CD4-positive, alpha-beta T cell (primary cell): ENCODE data around the gene SNED1. TPM values are rescaled to one million over a fixed set of nuclear protein-coding genes. Genes with fewer than 3 reads are reported as not detected.
A peak's percentile ranks its signal among the peaks of the same experiment; 100 is the strongest.

ENCODE experiments used
- ATAC-seq: fragments of 200-7000 bp; cut with Tn5 transposase; one replicate; pipeline ENCODE4 v1.10.0; 2022; ENCODE audit warnings: mild to moderate bottlenecking; ENCODE audit not compliant: poor library complexity
- CTCF ChIA-PET: fragments of 350-600 bp; sonication (Branson Sonifier 250); formaldehyde crosslinking; loops from one replicate; lab custom pipeline; 2021; ENCODE audit warnings: antibody characterized with exemption, inconsistent platforms; lab: Charles Lee
- POLR2A ChIA-PET: fragments of 350-600 bp; sonication (Branson Sonifier 250); formaldehyde crosslinking; loops from one replicate; lab custom pipeline; 2021; ENCODE audit warnings: antibody characterized with exemption, inconsistent platforms; lab: Charles Lee
- DNase-seq, 14 experiments: peaks; one replicate each; pipeline ENCODE4 v3.0.0-alpha.2; 2013 to 2020; ENCODE audit warnings: mixed read lengths in 2 of 14
- H3K27ac ChIP-seq, 2 donors: one replicate each; pipeline versions ENCODE4 v1.5.1 to v1.7.0; 2013; ENCODE audit warnings: low read length in 2 of 2, low read depth in 1 of 2, mild to moderate bottlenecking in 1 of 2
- H3K27me3 ChIP-seq, 2 experiments: 1 replicate in 1 of 2; 2 replicates in 1 of 2; pipeline versions ENCODE4 v1.6.1 to v1.7.0; 2013; ENCODE audit warnings: low read length in 2 of 2, control low read depth in 1 of 2, mild to moderate bottlenecking in 1 of 2, moderate library complexity in 1 of 2; ENCODE audit not compliant: insufficient read depth in 2 of 2, control insufficient read depth in 1 of 2
- H3K36me3 ChIP-seq: one replicate; pipeline ENCODE4 v1.6.1; 2013; ENCODE audit warnings: low read length, control low read depth; ENCODE audit not compliant: insufficient read depth
- H3K4me1 ChIP-seq: one replicate; pipeline ENCODE4 v1.6.1; 2013; ENCODE audit warnings: low read length, control low read depth; ENCODE audit not compliant: insufficient read depth
- H3K4me3 ChIP-seq: one replicate; pipeline ENCODE4 v1.5.1; 2013; ENCODE audit warnings: mild to moderate bottlenecking, low read length, moderate library complexity
- H3K9me3 ChIP-seq, 2 experiments: 1 replicate in 1 of 2; 2 replicates in 1 of 2; pipeline versions ENCODE4 v1.6.1 to v1.7.0; 2013; ENCODE audit warnings: low read length in 2 of 2, mild to moderate bottlenecking in 2 of 2, control low read depth in 1 of 2, moderate library complexity in 1 of 2; ENCODE audit not compliant: control insufficient read depth in 1 of 2, insufficient read depth in 1 of 2
- H3K27ac Mint-ChIP-seq: one replicate; pipeline ENCODE4 v1.8.0; 2020; ENCODE audit warnings: mixed read lengths
- H3K27me3 Mint-ChIP-seq: one replicate; pipeline ENCODE4 v1.8.0; 2021; ENCODE audit warnings: mixed read lengths
- H3K36me3 Mint-ChIP-seq: one replicate; pipeline ENCODE4 v1.8.0; 2021; ENCODE audit warnings: low read depth, mixed read lengths
- H3K4me1 Mint-ChIP-seq: one replicate; pipeline ENCODE4 v1.8.0; 2021; ENCODE audit warnings: low read depth, mixed read lengths
- H3K4me3 Mint-ChIP-seq: one replicate; pipeline ENCODE4 v1.8.0; 2020; ENCODE audit warnings: mild to moderate bottlenecking, mixed read lengths
- H3K9me3 Mint-ChIP-seq: one replicate; pipeline ENCODE4 v1.8.0; 2020; ENCODE audit warnings: mixed read lengths
- intact Hi-C, 2 experiments: fragments of 100-400 bp; cut with DNase I in 1 of 2; cut with micrococcal nuclease in 1 of 2; formaldehyde crosslinking; loops; one replicate each; pipeline versions ENCODE4 v1.15.1 to v1.9.0; 2023 to 2025; cut with DNase I, micrococcal nuclease
- total RNA-seq, 174 experiments: library from RNA in 2 of 174; stranded (reverse) in 2 of 174; gene quantifications; one replicate each; pipeline ENCODE4 v1.2.3 and lab custom pipeline; 2021 to 2026
- TF ChIP-seq, protein P1 (sequence below): fragments of 200-600 bp; IDR thresholded peaks from one replicate; pipeline ENCODE4 v1.8.0; 2022; ENCODE audit warnings: antibody characterized with exemption, mild to moderate bottlenecking

The SNED1 gene
- total RNA-seq, 2 experiments from 2014 or later = 42.0 to 42.7 TPM

DNA sequence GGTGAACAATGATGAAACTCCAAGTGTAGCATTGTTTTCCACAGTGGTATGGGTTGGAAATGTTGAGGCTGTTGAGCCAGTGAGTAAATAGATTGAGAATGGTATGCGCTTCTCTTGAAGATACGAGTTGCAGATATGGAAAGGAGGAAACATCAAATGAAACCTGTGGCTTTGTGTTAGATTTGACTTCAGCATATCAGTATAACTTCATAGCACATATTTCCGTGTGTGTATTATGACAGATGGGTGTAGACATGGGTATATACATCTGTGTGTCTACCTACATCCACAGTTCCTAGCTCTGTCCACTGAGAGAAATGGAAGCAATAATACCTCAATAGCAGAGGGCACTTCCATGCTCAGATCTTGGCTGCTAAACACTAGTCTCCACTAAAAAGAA lies 8.0 kb downstream of the SNED1 start:
- Mint-ChIP-seq H3K27ac (peak overlapping the region; percentile 27), H3K9me3 (peaks cover 14% of the 10 kb centered on the region), H3K4me1 (peaks cover 27% of the 10 kb centered on the region), H3K27me3 (no peaks in the 10 kb centered on the region), H3K4me3 (no peak overlapping the region), H3K36me3 (peaks cover 22% of the 10 kb centered on the region)
- H3K4me3 ChIP-seq = no peak overlapping the region
- TF ChIP-seq, protein P1, sequence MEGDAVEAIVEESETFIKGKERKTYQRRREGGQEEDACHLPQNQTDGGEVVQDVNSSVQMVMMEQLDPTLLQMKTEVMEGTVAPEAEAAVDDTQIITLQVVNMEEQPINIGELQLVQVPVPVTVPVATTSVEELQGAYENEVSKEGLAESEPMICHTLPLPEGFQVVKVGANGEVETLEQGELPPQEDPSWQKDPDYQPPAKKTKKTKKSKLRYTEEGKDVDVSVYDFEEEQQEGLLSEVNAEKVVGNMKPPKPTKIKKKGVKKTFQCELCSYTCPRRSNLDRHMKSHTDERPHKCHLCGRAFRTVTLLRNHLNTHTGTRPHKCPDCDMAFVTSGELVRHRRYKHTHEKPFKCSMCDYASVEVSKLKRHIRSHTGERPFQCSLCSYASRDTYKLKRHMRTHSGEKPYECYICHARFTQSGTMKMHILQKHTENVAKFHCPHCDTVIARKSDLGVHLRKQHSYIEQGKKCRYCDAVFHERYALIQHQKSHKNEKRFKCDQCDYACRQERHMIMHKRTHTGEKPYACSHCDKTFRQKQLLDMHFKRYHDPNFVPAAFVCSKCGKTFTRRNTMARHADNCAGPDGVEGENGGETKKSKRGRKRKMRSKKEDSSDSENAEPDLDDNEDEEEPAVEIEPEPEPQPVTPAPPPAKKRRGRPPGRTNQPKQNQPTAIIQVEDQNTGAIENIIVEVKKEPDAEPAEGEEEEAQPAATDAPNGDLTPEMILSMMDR = no peak
- CTCF ChIA-PET = no interaction called here
- DNase-seq (no peak), ATAC-seq (no peak)
- intact Hi-C loops = no loop called here
- peaks cover 21 to 37% of the 10 kb centered on the region in 2 experiments for H3K9me3 ChIP-seq
- peaks cover 0 to 3% of the 10 kb centered on the region in 2 experiments for H3K27me3 ChIP-seq
- no peak overlapping the region for H3K27ac ChIP-seq
- peaks cover 35% of the 10 kb centered on the region for H3K4me1 ChIP-seq
- no peaks in the 10 kb centered on the region for H3K36me3 ChIP-seq
- POLR2A ChIA-PET = no interaction called here

DNA sequence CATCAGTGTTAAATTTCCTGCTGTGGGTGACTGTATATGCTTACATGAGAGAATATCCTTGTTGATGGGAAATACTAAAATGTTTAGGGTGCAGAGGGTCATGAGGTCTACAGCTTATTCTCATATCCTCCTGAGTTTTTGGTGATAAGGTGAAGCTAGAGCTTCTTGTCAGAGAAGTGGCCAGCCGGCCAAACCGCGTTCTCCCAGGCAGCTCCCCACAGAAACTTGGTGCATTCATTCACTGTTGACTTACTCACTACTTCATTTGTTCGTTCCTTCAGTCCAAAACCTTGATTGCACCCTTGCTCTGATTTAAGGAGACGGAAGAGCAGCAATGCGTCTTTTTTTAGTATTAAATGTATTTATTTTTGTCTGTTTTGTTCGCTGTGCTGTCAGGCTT lies 8.7 kb downstream of the SNED1 start:
- Mint-ChIP-seq H3K4me3 (no peak overlapping the region), H3K36me3 (peaks cover 19% of the 10 kb centered on the region), H3K9me3 (peaks cover 14% of the 10 kb centered on the region), H3K4me1 (peaks cover 31% of the 10 kb centered on the region), H3K27me3 (no peaks in the 10 kb centered on the region), H3K27ac (no peak overlapping the region)
- intact Hi-C loops = no loop called here
- no peak for ATAC-seq
- CTCF ChIA-PET = no interaction called here
- Histone ChIP-seq H3K36me3 (no peaks in the 10 kb centered on the region), H3K9me3 (peaks cover 21 to 41% of the 10 kb centered on the region in 2 experiments), H3K27me3 (peaks cover 0 to 3% of the 10 kb centered on the region in 2 experiments), H3K4me1 (peaks cover 42% of the 10 kb centered on the region), H3K4me3 (no peak overlapping the region), H3K27ac (no peak overlapping the region)
- POLR2A ChIA-PET = no interaction called here
- peak in 1 of 14 experiments; percentile 22 for DNase-seq
- TF ChIP-seq, protein P1 = no peak

DNA sequence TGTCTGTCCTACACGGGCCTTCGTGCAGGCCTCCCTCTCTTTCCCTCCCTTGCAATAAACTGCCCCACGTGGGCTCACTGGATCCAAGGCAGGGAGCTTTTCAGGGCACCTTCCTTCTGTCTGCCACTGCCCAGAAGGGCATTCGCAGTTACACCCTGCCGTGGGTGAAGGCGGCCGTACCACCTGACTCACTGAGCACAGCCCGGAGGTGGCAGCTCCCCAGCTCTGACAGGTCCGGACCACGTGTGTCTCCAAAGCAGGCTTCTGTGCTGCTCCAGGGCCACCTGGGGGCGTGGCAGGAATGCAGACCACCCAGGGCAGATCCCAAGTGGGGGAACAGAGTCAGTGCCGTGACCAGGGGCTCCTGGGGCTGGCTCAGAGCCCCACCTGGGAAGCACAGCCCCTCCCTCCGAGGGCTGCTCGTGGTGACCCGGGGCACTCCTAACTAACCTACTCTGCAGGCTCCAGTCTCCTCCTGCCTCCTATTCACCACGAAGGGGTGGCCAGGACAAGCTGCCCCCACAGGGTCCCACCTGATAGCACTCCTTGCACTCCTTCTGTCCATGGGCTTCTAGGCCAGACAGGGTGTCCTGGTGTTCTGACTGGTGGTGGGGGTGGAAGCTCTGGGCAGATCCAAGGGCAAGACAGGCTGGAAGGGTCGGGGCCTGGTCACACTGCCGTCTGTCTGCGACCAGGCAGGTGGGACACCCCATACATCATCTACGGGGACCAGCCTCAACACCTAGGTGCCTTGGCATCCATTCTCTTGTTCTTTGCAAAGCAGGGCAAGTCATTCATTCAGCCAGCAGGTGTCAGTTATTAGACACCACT lies 9.7 kb downstream of the SNED1 start:
- no peak overlapping the region for H3K4me3 Mint-ChIP-seq
- Histone ChIP-seq H3K27ac (no peak overlapping the region), H3K27me3 (peaks cover 0 to 3% of the 10 kb centered on the region in 2 experiments), H3K4me3 (no peak overlapping the region), H3K36me3 (no peaks in the 10 kb centered on the region), H3K4me1 (peaks cover 44% of the 10 kb centered on the region), H3K9me3 (peaks cover 21 to 32% of the 10 kb centered on the region in 2 experiments)
- ATAC-seq = no peak
- CTCF ChIA-PET = no interaction called here
- peaks cover 14% of the 10 kb centered on the region for H3K9me3 Mint-ChIP-seq
- H3K4me1 Mint-ChIP-seq = peaks cover 35% of the 10 kb centered on the region
- POLR2A ChIA-PET = no interaction called here
- intact Hi-C loops = no loop called here
- TF ChIP-seq, protein P1 = no peak
- no peaks in the 10 kb centered on the region for H3K27me3 Mint-ChIP-seq
- DNase-seq = peak in 1 of 14 experiments; percentile 10
- H3K27ac Mint-ChIP-seq = peak overlapping the region; percentile 90
- H3K36me3 Mint-ChIP-seq = peaks cover 19% of the 10 kb centered on the region
